Adrenal gland (tissue), 5 donors: Measurements from ENCODE around the gene GNB1L.

Experiments
- POLR2A ChIP-seq, 2 donors: fragments of 450-650 bp; IDR thresholded peaks; one replicate each; pipeline ENCODE4 v1.6.1; 2017; ENCODE audit warnings: antibody characterized with exemption in 2 of 2, mild to moderate bottlenecking in 2 of 2, moderate library complexity in 1 of 2
- TF ChIP-seq, protein P1 (sequence below), 6 experiments: fragments of 450-650 bp in 4 of 6; fragments of 200-600 bp in 2 of 6; sonication (generic) in 1 of 6; IDR thresholded peaks; 1 replicate in 5 of 6; 2 replicates in 1 of 6; pipeline versions ENCODE4 v1.5.1 to v1.8.0; 2016 to 2021; ENCODE audit warnings: antibody characterized with exemption in 6 of 6, mild to moderate bottlenecking in 2 of 6, moderate library complexity in 1 of 6
- donor health status: DM: no; HTN: no; CAD: no.

- no peak for TF ChIP-seq POLR2A (IDR thresholded peaks at IDR 0.05)
- TF ChIP-seq, protein P1, sequence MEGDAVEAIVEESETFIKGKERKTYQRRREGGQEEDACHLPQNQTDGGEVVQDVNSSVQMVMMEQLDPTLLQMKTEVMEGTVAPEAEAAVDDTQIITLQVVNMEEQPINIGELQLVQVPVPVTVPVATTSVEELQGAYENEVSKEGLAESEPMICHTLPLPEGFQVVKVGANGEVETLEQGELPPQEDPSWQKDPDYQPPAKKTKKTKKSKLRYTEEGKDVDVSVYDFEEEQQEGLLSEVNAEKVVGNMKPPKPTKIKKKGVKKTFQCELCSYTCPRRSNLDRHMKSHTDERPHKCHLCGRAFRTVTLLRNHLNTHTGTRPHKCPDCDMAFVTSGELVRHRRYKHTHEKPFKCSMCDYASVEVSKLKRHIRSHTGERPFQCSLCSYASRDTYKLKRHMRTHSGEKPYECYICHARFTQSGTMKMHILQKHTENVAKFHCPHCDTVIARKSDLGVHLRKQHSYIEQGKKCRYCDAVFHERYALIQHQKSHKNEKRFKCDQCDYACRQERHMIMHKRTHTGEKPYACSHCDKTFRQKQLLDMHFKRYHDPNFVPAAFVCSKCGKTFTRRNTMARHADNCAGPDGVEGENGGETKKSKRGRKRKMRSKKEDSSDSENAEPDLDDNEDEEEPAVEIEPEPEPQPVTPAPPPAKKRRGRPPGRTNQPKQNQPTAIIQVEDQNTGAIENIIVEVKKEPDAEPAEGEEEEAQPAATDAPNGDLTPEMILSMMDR (IDR thresholded peaks at IDR 0.05): no peak
Measured at GRCh38 chr22:19737846-19738663, 116.6 kb downstream of the GNB1L start.
